AG04450 (cell line): ENCODE results near the gene TGFBR3. TPM values are rescaled to one million over a fixed set of nuclear protein-coding genes. Genes with fewer than 3 reads are reported as not detected.

Experiments
- CTCF ChIA-PET: fragments of 300-600, 350-600 bp; formaldehyde crosslinking; extraction: SDS; loops from one replicate; lab custom pipeline; 2022; ENCODE audit warnings: antibody characterized with exemption, inconsistent platforms; lab: Charles Lee
- POLR2A ChIA-PET: fragments of 350-600 bp; formaldehyde crosslinking; extraction: SDS; loops from one replicate; lab custom pipeline; 2021; ENCODE audit warnings: antibody characterized with exemption, inconsistent platforms; lab: Yijun Ruan, JAX
- DNase-seq: peaks from one replicate; pipeline ENCODE4 v3.0.0-alpha.2; 2011; ENCODE audit warnings: low read depth, low spot score
- H3K27ac ChIP-seq: one replicate; pipeline ENCODE4 v1.5.1; 2012; ENCODE audit warnings: low read depth, low read length, control low read depth
- H3K27me3 ChIP-seq: one replicate; pipeline ENCODE4 v1.6.0; 2012; ENCODE audit warnings: low read length; ENCODE audit not compliant: control insufficient read depth, insufficient read depth
- H3K4me3 ChIP-seq: 2 replicates; pipeline ENCODE4 v1.5.1; 2011; ENCODE audit warnings: mild to moderate bottlenecking, low read depth, low read length, control low read depth
- H3K9me3 ChIP-seq: 2 replicates; pipeline ENCODE4 v1.5.1; 2012; ENCODE audit warnings: low read length; ENCODE audit not compliant: control insufficient read depth, insufficient read depth
- polyA plus RNA-seq: library from polyadenylated mRNA; depleted of rRNA; stranded (reverse); fragments of >200 nt; gene quantifications from 2 replicates; pipeline ENCODE4 v1.2.3, GENCODE V29; 2011
- TF ChIP-seq, protein P1 (sequence below): IDR thresholded peaks from 2 replicates; pipeline ENCODE4 v1.5.1; 2011; ENCODE audit warnings: low read depth, low read length, control low read depth, inconsistent platforms

The TGFBR3 gene
- polyA plus RNA-seq, 1 experiment: 36.5 TPM

DNA sequence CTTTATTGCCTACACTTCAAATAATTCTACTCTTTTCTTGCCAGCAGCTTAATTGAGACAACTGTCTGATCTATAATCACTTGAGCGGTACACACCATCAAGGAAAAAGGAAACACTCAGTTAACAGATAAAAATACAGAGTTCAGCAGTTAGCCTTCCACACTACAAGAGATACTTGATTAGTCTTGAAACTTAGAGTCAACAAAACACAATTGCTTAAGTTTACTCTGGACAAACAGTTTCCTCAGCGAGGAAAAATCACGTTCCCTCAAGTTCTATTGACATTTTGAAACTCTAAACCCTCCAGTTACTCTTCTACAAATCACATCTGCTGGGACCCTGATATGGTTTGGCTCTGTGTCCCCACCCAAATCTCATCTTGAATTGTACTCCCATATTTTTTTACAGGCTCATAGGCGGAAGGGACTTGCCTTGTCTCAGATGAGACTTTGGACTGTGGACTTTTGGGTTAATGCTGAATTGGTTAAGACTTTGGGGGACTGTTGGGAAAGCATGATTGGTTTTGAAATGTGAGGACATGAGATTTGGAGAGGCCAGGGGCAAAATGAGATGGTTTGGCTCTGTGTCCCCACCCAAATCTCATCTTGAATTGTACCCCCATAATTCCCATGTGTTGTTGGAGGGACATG is 244.9 kb downstream of the TGFBR3 start:
- TF ChIP-seq, protein P1, sequence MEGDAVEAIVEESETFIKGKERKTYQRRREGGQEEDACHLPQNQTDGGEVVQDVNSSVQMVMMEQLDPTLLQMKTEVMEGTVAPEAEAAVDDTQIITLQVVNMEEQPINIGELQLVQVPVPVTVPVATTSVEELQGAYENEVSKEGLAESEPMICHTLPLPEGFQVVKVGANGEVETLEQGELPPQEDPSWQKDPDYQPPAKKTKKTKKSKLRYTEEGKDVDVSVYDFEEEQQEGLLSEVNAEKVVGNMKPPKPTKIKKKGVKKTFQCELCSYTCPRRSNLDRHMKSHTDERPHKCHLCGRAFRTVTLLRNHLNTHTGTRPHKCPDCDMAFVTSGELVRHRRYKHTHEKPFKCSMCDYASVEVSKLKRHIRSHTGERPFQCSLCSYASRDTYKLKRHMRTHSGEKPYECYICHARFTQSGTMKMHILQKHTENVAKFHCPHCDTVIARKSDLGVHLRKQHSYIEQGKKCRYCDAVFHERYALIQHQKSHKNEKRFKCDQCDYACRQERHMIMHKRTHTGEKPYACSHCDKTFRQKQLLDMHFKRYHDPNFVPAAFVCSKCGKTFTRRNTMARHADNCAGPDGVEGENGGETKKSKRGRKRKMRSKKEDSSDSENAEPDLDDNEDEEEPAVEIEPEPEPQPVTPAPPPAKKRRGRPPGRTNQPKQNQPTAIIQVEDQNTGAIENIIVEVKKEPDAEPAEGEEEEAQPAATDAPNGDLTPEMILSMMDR: no peak
- ChIA-PET CTCF (interaction anchor here (0.6 kb wide), 1 partner anchor 1592 kb away, joined by 3 read pairs; no protein-coding TSS in a partner anchor), POLR2A (no interaction called here)
- peaks cover 7% of the 10 kb centered on the region for H3K9me3 ChIP-seq
- peaks cover 5% of the 10 kb centered on the region for H3K27me3 ChIP-seq
- no peak overlapping the region for H3K4me3 ChIP-seq
- no peak overlapping the region for H3K27ac ChIP-seq
- DNase-seq: no peak

DNA sequence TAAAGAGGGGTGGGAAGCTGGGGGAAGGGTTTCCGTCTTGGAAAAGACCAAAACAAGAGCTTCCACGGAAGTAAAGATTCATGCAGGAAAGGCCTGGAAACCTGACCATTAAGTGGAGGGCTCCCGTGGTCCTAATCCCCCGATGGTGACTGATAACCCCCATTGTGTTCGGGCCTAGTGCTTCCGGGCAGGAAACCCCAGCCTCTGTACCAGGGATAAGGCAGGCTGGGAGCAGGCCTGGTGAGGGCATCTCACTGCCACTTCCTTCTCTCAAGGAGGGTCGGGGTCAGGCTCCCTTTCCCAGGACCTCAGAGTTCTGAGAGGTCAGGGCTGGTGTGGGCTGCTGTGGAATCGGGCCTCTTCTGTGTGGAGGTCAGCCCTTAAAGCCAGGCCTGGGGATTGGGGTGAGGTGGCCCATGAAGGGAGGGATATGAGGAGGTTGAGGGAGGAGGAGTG is 248.4 kb downstream of the TGFBR3 start:
- no peak for DNase-seq
- TF ChIP-seq, protein P1: no peak
- no peak overlapping the region for H3K4me3 ChIP-seq
- peaks cover 5% of the 10 kb centered on the region for H3K27me3 ChIP-seq
- peaks cover 7% of the 10 kb centered on the region for H3K9me3 ChIP-seq
- ChIA-PET POLR2A (no interaction called here), CTCF (no interaction called here)
- H3K27ac ChIP-seq: no peak overlapping the region

DNA sequence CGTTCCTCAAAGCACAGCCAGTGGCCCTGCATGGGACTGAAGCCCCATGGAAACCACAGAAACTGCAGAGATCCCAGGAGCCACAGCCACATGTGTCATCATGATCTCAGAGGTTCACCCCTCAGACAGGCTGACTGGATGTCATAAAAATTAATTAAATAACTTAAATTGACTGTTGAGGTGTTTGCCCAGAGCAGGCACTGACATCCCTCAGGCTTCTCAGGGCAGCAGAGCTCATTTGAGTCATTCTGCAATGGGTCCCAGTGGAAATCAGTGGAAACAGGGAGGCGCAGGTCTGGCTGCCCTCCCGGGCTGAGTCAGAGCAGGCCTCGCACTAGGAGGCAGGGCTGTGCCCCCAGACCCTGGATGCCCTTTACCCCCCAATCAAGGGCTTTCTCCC is 250.2 kb downstream of the TGFBR3 start:
- no peaks in the 10 kb centered on the region for H3K27me3 ChIP-seq
- no peak for DNase-seq
- no peak overlapping the region for H3K27ac ChIP-seq
- ChIA-PET POLR2A (no interaction called here), CTCF (no interaction called here)
- TF ChIP-seq, protein P1: no peak
- H3K4me3 ChIP-seq: no peak overlapping the region
- H3K9me3 ChIP-seq: peaks cover 7% of the 10 kb centered on the region

DNA sequence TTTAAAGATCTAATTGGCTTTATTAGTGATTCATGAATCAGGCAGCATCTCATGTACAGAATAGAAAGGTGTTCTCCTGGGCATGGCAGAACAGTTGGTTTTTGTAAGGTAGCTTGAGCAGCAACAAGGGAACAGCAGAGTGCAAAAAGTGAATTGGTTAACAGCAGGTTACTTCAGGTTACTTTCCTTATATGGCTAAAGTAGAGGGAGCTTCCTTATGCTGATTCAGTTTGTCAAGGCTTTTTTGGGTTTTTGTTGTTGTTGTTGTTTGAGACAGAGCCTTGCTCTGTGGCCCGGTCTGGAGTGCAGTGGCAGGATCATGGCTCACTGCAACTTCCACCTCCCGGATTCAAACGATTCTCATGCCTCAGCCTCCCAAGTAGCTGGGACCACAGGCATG is 252.5 kb downstream of the TGFBR3 start:
- no peak for DNase-seq
- TF ChIP-seq, protein P1: no peak
- POLR2A ChIA-PET: no interaction called here
- H3K9me3 ChIP-seq: no peaks in the 10 kb centered on the region; the same call in 1 of the 2 replicates
- CTCF ChIA-PET: no interaction called here
- H3K27ac ChIP-seq: no peak overlapping the region
- H3K27me3 ChIP-seq: no peaks in the 10 kb centered on the region
- no peak overlapping the region for H3K4me3 ChIP-seq

DNA sequence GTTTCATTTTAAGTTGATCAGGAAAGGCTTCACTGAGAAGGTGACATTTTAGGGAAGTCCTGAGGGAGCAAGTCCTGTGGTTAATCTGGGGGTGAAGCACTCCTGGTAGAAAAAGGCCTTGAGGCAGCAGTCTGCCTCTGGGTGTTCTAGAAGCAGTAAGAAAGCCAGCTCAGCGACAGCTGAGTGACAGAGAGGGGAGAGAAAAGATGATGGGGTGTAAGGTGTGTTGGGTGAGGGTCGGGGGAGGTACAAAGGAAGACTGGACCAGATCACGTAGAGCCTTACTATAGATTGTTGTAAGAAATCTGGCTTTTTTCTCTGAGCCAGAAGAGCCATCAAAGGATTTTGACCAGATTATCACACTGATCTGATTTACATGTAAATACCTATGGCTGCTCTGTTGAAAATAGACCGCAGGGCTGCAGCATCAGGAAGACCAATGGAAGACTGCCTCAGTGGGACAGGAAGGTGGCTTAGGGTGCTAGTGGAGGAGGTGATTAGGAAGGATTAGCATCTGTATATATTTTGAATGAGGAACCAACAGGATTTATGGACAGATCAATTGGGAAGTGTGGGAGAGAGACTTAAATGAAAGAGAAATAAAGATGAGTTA is 254.1 kb downstream of the TGFBR3 start:
- ChIA-PET CTCF (no interaction called here), POLR2A (no interaction called here)
- no peak for DNase-seq
- Histone ChIP-seq H3K4me3 (no peak overlapping the region), H3K9me3 (no peaks in the 10 kb centered on the region; the same call in 1 of the 2 replicates), H3K27me3 (no peaks in the 10 kb centered on the region), H3K27ac (no peak overlapping the region)
- TF ChIP-seq, protein P1: no peak
